ENCODE data around the gene ACTL8. TPM values are rescaled to one million over a fixed set of nuclear protein-coding genes. Genes with fewer than 3 reads are reported as not detected.

The ACTL8 gene
- total RNA-seq, 2 experiments from 2014 or later = not detected

DNA sequence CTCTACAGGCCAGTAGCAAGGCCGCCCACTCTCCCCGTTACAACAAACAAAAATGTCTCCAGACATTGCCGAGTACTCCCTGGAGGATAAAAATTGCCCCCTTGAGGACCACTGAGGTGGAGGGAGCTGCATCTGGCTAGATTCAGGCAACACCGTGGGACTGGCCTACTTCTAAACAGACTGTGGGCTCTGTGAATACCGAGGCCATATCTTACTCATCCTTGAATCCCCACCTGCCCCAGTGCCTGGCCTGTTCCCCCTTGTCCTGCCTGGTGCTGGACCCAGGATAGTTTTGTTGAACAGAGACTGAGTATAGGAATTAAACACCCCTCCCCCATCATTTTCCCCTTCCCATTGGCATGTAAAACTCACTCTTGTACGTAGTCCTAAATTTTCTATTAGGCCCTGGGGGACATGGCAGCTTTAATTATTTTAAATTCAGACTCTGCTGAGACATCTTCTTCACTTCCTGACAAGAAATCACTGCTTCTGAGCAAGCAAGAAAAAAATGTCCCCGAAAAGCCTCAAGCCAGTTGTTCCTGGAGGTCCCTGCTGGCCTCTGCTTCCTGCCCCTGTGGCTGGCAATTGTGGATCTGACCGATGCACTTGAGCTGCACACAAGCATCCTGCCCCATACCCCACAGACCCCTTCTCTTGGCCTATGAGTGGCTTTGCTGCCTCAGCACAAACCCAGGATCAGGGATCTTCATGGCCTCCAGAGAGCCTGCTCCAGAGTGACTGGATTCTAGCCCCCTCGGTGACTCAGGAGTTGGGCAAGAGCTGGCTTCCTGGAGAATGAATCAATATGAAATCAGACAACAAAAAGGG lies 111.0 kb downstream of the ACTL8 start:
- Histone ChIP-seq H3K27me3 (ENCODE audit: control insufficient read depth in 1 of 2, insufficient read depth in 2 of 2, low read length in 2 of 2) (peaks cover 0 to 5% of the 10 kb centered on the region in 2 experiments), H3K4me3 (ENCODE audit: low read length) (no peak overlapping the region), H3K4me1 (ENCODE audit: insufficient read depth, low read length) (no peaks in the 10 kb centered on the region), H3K36me3 (ENCODE audit: insufficient read depth, low read length) (no peaks in the 10 kb centered on the region), H3K9me3 (ENCODE audit: control insufficient read depth in 1 of 2, insufficient read depth in 1 of 2, low read length in 2 of 2) (no peaks in the 10 kb centered on the region), H3K27ac (ENCODE audit: low read depth in 1 of 2, low read length in 2 of 2) (no peak overlapping the region)
- Mint-ChIP-seq H3K27ac (no peak overlapping the region), H3K4me1 (ENCODE audit: low read depth) (no peaks in the 10 kb centered on the region), H3K27me3 (peaks cover 10% of the 10 kb centered on the region), H3K9me3 (peaks cover 3% of the 10 kb centered on the region), H3K4me3 (no peak overlapping the region), H3K36me3 (ENCODE audit: low read depth) (no peaks in the 10 kb centered on the region)
- DNase-seq (no peak), ATAC-seq (ENCODE audit: poor library complexity) (no peak)
- TF ChIP-seq, protein P1, sequence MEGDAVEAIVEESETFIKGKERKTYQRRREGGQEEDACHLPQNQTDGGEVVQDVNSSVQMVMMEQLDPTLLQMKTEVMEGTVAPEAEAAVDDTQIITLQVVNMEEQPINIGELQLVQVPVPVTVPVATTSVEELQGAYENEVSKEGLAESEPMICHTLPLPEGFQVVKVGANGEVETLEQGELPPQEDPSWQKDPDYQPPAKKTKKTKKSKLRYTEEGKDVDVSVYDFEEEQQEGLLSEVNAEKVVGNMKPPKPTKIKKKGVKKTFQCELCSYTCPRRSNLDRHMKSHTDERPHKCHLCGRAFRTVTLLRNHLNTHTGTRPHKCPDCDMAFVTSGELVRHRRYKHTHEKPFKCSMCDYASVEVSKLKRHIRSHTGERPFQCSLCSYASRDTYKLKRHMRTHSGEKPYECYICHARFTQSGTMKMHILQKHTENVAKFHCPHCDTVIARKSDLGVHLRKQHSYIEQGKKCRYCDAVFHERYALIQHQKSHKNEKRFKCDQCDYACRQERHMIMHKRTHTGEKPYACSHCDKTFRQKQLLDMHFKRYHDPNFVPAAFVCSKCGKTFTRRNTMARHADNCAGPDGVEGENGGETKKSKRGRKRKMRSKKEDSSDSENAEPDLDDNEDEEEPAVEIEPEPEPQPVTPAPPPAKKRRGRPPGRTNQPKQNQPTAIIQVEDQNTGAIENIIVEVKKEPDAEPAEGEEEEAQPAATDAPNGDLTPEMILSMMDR (IDR thresholded peaks at IDR 0.05) = no peak
- intact Hi-C loops (cut with DNase I, micrococcal nuclease) = no loop called here
- CTCF ChIA-PET = no interaction called here
- POLR2A ChIA-PET = no interaction called here

GRCh38 chr1:17866740-17867029 lies 111.6 kb downstream of the ACTL8 start:
- Histone ChIP-seq H3K27ac (ENCODE audit: low read depth in 1 of 2, low read length in 2 of 2) (no peak overlapping the region), H3K4me1 (ENCODE audit: insufficient read depth, low read length) (no peaks in the 10 kb centered on the region), H3K27me3 (ENCODE audit: control insufficient read depth in 1 of 2, insufficient read depth in 2 of 2, low read length in 2 of 2) (peaks cover 0 to 4% of the 10 kb centered on the region in 2 experiments), H3K36me3 (ENCODE audit: insufficient read depth, low read length) (no peaks in the 10 kb centered on the region), H3K4me3 (ENCODE audit: low read length) (no peak overlapping the region), H3K9me3 (ENCODE audit: control insufficient read depth in 1 of 2, insufficient read depth in 1 of 2, low read length in 2 of 2) (no peaks in the 10 kb centered on the region)
- H3K27me3 Mint-ChIP-seq = peaks cover 9% of the 10 kb centered on the region
- CTCF ChIA-PET = no interaction called here
- TF ChIP-seq, protein P1 (IDR thresholded peaks at IDR 0.05) = no peak
- H3K4me1 Mint-ChIP-seq (ENCODE audit: low read depth) = no peaks in the 10 kb centered on the region
- ATAC-seq (ENCODE audit: poor library complexity) (no peak), DNase-seq (no peak)
- peaks cover 3% of the 10 kb centered on the region for H3K9me3 Mint-ChIP-seq
- no peak overlapping the region for H3K4me3 Mint-ChIP-seq
- intact Hi-C loops (cut with DNase I, micrococcal nuclease) = no loop called here
- no peak overlapping the region for H3K27ac Mint-ChIP-seq
- H3K36me3 Mint-ChIP-seq (ENCODE audit: low read depth) = no peaks in the 10 kb centered on the region
- POLR2A ChIA-PET = no interaction called here

DNA sequence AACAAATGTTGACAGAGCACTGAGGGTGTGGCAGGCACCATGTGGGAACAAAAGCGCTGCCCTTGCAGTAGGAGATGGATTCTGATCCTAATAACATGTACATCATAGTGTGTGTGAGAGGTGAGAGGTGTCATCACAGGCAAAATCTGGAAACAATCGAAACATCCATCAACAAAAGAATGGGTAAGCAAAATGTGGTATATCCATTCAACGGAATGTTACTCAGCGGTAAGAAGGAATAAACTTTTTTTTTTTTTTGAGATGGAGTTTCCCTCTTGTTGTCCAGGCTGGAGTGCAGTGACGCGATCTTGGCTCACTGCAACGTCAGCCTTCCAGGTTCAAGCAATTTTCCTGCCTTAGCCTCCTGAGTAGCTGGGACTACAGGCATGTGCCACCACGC lies 112.3 kb downstream of the ACTL8 start:
- ChIA-PET POLR2A (no interaction called here), CTCF (no interaction called here)
- Mint-ChIP-seq H3K4me3 (no peak overlapping the region), H3K27ac (no peak overlapping the region), H3K36me3 (ENCODE audit: low read depth) (no peaks in the 10 kb centered on the region), H3K9me3 (peaks cover 5% of the 10 kb centered on the region), H3K4me1 (ENCODE audit: low read depth) (no peaks in the 10 kb centered on the region), H3K27me3 (peaks cover 6% of the 10 kb centered on the region)
- Histone ChIP-seq H3K27ac (ENCODE audit: low read depth in 1 of 2, low read length in 2 of 2) (no peak overlapping the region), H3K4me3 (ENCODE audit: low read length) (no peak overlapping the region), H3K36me3 (ENCODE audit: insufficient read depth, low read length) (no peaks in the 10 kb centered on the region), H3K9me3 (ENCODE audit: control insufficient read depth in 1 of 2, insufficient read depth in 1 of 2, low read length in 2 of 2) (no peaks in the 10 kb centered on the region), H3K27me3 (ENCODE audit: control insufficient read depth in 1 of 2, insufficient read depth in 2 of 2, low read length in 2 of 2) (no peaks in the 10 kb centered on the region), H3K4me1 (ENCODE audit: insufficient read depth, low read length) (no peaks in the 10 kb centered on the region)
- ATAC-seq (ENCODE audit: poor library complexity) = no peak
- intact Hi-C loops (cut with DNase I, micrococcal nuclease) = no loop called here
- DNase-seq = no peak
- TF ChIP-seq, protein P1 (IDR thresholded peaks at IDR 0.05) = no peak
